ENCODE measurements around the gene ARFGEF3. TPM values are rescaled to one million over a fixed set of nuclear protein-coding genes. Genes with fewer than 3 reads are reported as not detected.

The ARFGEF3 gene
- total and polyA plus RNA-seq, 11 donors = 0.58 to 11.9 (median 2.5) TPM

DNA sequence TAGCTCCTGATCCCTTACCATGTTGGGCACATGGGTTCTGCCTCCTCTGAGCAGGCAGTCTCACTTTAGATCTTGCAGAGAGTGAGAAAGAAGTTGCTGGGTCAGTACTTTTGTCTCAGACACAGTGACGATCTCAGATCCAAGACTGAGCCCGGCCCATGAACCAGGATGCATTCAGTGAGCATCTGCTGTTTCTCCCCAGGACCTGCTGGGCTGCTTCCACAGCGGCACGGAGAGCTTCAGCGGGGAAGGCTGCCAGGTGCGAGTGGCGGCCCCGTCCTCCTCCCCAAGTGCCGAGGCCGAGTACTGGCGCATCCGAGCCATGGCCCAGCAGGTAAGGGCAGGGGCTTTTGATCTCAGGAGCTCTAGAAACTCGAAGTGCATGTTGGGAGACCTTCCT, 162.1 kb downstream of the ARFGEF3 start:
- TF ChIP-seq, protein P1, sequence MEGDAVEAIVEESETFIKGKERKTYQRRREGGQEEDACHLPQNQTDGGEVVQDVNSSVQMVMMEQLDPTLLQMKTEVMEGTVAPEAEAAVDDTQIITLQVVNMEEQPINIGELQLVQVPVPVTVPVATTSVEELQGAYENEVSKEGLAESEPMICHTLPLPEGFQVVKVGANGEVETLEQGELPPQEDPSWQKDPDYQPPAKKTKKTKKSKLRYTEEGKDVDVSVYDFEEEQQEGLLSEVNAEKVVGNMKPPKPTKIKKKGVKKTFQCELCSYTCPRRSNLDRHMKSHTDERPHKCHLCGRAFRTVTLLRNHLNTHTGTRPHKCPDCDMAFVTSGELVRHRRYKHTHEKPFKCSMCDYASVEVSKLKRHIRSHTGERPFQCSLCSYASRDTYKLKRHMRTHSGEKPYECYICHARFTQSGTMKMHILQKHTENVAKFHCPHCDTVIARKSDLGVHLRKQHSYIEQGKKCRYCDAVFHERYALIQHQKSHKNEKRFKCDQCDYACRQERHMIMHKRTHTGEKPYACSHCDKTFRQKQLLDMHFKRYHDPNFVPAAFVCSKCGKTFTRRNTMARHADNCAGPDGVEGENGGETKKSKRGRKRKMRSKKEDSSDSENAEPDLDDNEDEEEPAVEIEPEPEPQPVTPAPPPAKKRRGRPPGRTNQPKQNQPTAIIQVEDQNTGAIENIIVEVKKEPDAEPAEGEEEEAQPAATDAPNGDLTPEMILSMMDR (IDR thresholded peaks at IDR 0.05) = no peak
- no peak for TF ChIP-seq POLR2A (IDR thresholded peaks at IDR 0.05)
- ATAC-seq = no peak
- intact Hi-C loops (cut with DNase I) = no loop called here

DNA sequence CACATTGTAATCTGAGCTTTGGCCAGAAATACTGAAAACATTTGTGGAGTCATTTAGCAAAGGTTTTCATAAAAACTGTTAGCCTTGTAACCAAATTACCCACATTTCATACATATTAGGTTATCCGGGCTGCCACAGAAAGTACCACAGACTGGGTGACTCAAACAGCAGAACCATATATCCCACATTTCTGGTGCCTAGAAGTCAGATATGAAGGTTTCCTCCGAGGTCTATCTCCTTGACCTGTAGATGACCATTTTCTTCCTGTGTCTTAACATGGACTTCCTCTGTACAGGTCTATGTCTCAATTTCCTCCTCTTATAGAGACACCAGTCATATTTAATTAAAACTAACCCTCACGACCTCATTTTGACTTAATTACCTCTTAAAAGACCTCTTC, 166.5 kb downstream of the ARFGEF3 start:
- Histone ChIP-seq H3K9me3 (no peaks in the 10 kb centered on the region), H3K4me3 (no peak overlapping the region), H3K27ac (no peak overlapping the region), H3K4me1 (no peaks in the 10 kb centered on the region), H3K36me3 (peaks cover 0 to 4% (median 0%) of the 10 kb centered on the region in 9 donors), H3K27me3 (no peaks in the 10 kb centered on the region)
- ATAC-seq = no peak
- WGBS, 4 donors = 59 to 76% (median 67%) methylated on average over 3 of the region's 3 CpGs
- no peak for DNase-seq
- TF ChIP-seq, protein P1 (IDR thresholded peaks at IDR 0.05) = no peak
- TF ChIP-seq POLR2A (IDR thresholded peaks at IDR 0.05) = no peak
- intact Hi-C loops (cut with DNase I) = no loop called here

More for the DNA sequence above, 162.1 kb downstream of the ARFGEF3 start:
- WGBS, 4 donors = 85 to 96% (median 91%) methylated on average over 8 to 13 of the region's 13 CpGs
- H3K9me3 ChIP-seq = no peaks in the 10 kb centered on the region
- H3K4me3 ChIP-seq = no peak overlapping the region
- H3K27ac ChIP-seq = no peak overlapping the region
- DNase-seq = no peak
- peaks cover 0 to 4% (median 0%) of the 10 kb centered on the region in 9 donors for H3K36me3 ChIP-seq
- H3K4me1 ChIP-seq = no peaks in the 10 kb centered on the region
- H3K27me3 ChIP-seq = no peaks in the 10 kb centered on the region

DNA sequence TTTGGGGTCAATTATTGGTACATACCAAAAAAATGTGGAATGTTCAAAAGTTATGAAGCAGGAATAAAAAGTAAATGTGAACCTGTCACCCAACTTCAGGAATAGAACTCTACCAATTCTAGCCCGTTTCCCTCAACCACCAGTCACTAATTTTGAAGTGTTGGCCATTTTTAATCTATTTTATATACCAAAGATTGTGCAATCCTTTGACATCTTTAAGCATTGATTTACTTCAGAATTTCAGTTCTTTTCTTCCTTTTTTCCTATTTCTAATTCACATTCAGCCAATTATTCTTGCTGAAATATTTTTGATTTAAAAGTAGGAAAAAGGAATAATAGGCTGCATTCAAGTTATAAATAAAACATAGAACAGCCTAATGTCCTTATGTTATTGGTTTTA, 169.0 kb downstream of the ARFGEF3 start:
- Histone ChIP-seq H3K4me1 (no peaks in the 10 kb centered on the region), H3K27me3 (no peaks in the 10 kb centered on the region), H3K27ac (no peak overlapping the region), H3K4me3 (no peak overlapping the region), H3K36me3 (no peaks in the 10 kb centered on the region), H3K9me3 (no peaks in the 10 kb centered on the region)
- ATAC-seq (no peak), DNase-seq (no peak)
- intact Hi-C loops (cut with DNase I) = no loop called here
- TF ChIP-seq POLR2A (IDR thresholded peaks at IDR 0.05) = no peak
- TF ChIP-seq, protein P1 (IDR thresholded peaks at IDR 0.05) = no peak
- WGBS, 4 donors = 93 to 95% (median 94%) methylated on average over 1 of the region's 1 CpG

DNA sequence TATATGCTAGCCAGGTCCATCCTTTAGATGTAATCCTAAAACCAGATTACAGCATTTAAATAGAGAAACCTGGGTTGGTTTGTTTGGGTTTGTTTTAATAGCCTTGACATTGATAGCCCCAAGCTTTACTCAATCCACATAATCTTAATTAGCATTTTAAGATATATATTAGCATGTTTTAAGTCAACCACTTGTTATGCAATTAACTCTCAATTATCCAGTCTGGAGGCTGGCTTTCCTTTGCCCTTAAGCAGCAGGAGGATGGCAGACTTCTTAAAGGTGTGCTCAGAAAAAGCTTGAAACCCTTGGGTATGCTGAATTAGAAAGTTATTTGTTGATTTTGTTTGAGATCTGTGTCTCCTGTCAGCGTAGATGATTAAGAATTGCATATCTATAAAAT, 169.7 kb downstream of the ARFGEF3 start:
- no peak overlapping the region for H3K27ac ChIP-seq
- intact Hi-C loops (cut with DNase I) = no loop called here
- ATAC-seq = no peak
- TF ChIP-seq, protein P1 (IDR thresholded peaks at IDR 0.05) = no peak
- TF ChIP-seq POLR2A (IDR thresholded peaks at IDR 0.05) = no peak
- H3K4me1 ChIP-seq = no peaks in the 10 kb centered on the region
- H3K36me3 ChIP-seq = no peaks in the 10 kb centered on the region
- no peak overlapping the region for H3K4me3 ChIP-seq
- H3K27me3 ChIP-seq = no peaks in the 10 kb centered on the region
- H3K9me3 ChIP-seq = no peaks in the 10 kb centered on the region
- WGBS, 4 donors = 68 to 84% (median 79%) methylated on average over 1 of the region's 1 CpG
- DNase-seq = no peak

All from heart left ventricle (tissue), 16 donors.